GM10266 (cell line): Measurements from ENCODE around the gene NTM.

Source experiments
- DNase-seq: peaks from one replicate; pipeline ENCODE4 v3.0.0; 2012; ENCODE audit errors: extremely low spot score
- TF ChIP-seq, protein P1 (sequence below): IDR thresholded peaks from 2 replicates; pipeline ENCODE4 v1.5.1; 2012; ENCODE audit warnings: mild to moderate bottlenecking, low read depth; ENCODE audit not compliant: control insufficient read depth, insufficient read depth; ENCODE audit errors: missing control alignments

NTM gene

DNA sequence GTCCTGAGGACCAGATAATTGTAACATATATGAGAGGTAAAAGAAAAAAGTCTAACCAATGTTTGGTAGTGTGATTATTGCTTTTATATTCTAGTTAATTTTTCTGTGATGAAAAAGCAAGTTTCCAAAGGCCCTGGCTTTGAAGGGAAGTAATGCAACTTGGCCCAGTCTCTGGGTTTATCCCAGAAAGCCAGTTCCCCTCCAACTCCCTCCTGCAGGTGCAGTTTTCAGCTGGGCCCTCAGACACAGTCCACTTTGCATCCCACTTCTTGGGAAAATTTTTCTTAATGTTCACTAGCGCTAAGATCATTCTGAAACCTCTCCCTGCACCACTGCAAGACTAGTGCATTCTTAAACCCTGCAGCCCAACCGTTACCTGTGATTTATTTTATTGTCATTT lies 586.8 kb downstream of the NTM start:
- TF ChIP-seq, protein P1, sequence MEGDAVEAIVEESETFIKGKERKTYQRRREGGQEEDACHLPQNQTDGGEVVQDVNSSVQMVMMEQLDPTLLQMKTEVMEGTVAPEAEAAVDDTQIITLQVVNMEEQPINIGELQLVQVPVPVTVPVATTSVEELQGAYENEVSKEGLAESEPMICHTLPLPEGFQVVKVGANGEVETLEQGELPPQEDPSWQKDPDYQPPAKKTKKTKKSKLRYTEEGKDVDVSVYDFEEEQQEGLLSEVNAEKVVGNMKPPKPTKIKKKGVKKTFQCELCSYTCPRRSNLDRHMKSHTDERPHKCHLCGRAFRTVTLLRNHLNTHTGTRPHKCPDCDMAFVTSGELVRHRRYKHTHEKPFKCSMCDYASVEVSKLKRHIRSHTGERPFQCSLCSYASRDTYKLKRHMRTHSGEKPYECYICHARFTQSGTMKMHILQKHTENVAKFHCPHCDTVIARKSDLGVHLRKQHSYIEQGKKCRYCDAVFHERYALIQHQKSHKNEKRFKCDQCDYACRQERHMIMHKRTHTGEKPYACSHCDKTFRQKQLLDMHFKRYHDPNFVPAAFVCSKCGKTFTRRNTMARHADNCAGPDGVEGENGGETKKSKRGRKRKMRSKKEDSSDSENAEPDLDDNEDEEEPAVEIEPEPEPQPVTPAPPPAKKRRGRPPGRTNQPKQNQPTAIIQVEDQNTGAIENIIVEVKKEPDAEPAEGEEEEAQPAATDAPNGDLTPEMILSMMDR, result no peak
- no peak for DNase-seq

DNA sequence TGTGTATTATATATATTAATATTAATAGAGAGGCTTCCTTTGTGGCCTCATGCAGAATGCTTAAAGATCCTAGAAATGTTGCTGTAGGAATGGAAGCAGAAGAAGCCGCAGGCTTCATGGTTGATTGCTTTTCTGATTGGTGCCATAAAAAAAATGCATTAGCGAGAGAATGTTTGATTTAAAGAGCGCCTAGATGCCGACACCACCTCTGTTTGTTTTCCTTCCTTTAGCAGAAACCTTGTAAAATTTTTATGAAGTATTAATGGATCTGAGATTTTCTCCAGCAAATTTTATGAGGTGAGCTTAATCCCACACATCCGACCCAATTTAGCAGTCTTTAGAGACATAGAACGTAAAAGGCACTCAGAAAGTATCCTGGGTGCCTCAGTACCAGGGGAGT lies 587.5 kb downstream of the NTM start:
- TF ChIP-seq, protein P1, result no peak
- DNase-seq, result no peak

DNA sequence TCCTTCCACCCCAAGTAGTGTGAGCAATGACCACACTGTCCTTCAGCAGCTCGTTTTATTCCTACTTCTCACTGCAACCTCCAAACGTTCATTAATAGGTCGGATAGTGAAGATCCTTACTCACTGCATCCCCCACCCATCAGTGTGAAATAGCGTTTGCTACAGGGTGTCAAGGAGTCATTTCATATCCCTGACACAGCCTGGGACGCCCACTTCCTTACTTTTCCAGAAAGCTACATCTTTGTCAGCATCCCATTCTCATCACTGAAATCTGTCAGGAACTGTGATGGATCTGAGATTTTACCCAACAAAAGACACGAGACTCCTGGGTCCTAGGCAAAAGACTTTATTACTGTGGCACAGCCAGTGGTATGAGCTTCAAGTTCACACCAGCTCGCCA lies 592.4 kb downstream of the NTM start:
- TF ChIP-seq, protein P1, result no peak
- no peak for DNase-seq

DNA sequence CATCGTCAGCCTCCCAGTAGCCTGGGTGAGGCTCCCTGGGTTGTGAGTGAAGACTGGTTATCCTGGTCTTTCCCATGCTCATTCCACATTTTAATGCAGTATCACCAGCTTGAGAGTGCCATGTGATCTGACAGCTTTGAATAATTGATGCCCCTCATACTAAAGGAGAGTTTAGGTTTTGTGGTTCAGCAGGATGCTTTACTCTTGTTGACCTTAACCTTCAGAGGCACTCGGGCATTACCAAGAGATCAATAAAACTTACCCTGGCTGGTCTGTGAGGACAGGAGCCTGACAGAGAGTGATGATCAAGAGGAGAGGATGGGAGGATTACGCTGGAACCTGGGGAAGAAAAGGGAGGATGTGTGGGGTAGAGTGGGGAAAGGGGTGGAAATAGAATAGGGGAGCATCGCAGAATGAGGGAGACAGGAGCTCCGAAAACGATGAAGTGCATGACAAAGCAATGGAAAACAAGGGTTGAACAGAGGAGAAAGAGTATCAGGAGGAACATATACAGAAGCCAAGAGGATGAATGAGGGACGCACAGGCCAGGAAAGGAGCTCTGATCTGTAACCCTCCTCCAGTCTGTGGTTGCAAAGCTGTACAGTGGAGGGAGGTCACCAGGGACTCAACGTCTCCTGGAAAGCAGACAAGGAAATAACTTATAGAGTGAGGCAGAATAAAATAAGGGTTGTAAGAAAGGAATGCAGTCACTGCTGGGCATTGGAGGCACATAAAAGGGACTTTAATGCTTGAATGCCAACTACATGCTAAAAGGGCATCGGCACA lies 594.5 kb downstream of the NTM start:
- TF ChIP-seq, protein P1, result no peak
- no peak for DNase-seq

DNA sequence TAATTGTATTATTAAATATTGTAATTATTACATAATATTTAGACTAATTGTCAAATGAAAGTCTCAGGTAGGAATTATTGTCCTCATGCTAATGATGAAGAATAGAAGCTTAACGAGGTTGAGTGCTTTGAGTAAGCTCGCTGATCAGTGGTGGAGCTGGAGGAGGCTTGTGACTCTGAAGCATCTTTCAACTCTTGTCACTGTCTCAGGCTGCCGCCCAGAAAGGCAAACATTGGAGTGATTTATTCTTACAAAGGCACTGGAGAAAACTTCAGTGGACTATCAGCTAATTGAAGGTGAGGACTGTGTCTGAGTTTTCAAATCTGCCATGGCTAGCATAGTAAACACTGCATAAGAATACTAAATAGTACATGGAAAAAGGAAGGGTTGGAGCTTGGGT lies 595.1 kb downstream of the NTM start:
- TF ChIP-seq, protein P1, result no peak
- DNase-seq, result no peak

DNA sequence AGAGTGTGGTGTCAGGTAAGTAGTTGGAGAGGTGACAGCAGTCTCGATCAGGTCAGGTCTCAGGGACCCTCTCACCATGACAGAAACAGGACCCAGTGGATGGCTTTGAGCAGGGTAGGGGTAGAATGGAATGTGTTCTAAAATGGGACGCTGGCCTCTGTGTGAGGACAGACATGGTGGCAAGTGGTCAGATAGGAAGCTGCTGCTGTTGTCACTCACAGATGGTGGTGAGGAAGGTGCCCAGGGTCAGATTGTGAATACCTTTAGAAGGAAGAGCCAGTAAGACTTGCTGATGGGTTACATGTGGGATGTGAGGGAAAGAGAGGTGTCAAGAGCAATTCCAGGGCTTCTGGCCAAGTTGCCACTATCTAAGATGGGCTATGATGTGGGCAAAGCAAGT lies 596.3 kb downstream of the NTM start:
- TF ChIP-seq, protein P1, result no peak
- no peak for DNase-seq

DNA sequence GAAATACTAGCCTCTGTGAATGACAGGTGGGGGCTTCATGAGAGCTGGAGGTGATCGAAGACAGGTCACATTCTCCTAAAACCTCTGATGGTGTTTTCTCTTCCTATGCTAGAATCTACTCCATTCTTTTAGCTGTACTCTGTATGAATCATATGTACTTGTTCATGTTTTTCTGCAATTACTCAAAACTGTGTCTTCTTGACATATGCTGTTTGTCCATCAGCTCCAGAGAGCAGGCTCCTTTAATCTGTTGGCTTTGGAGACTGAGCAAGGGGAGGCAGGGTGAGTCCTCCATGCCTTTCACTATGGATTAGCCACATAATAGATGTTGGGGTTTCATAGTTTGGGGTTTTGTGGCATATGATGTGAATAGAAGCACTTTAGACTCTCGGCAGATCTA lies 598.8 kb downstream of the NTM start:
- DNase-seq, result no peak
- TF ChIP-seq, protein P1, result no peak
